Measurements from ENCODE around the gene ABCB8. TPM values are rescaled to one million over a fixed set of nuclear protein-coding genes. Genes with fewer than 3 reads are reported as not detected.

ABCB8 gene
- total RNA-seq, 1 donor from 2014 or later: 20.4 TPM

GRCh38 chr7:151057989-151058780 is 29.9 kb downstream of the ABCB8 start:
- DNase-seq: peak; percentile 100

- peak; percentile 37 for DNase-seq
These were observed 30.6 kb downstream of the ABCB8 start for GRCh38 chr7:151058781-151059366.

GRCh38 chr7:151059367-151060112 is 31.3 kb downstream of the ABCB8 start, which contains the start of gene SLC4A2:
Gene SLC4A2 (plus strand): TSS chr7:151059589. CDS start chr7:151061988, 2,399 bp downstream.
- peak; percentile 84 for DNase-seq

GRCh38 chr7:151060113-151060415 is 31.8 kb downstream of the ABCB8 start:
- no peak for DNase-seq

GRCh38 chr7:151060416-151061212 is 32.4 kb downstream of the ABCB8 start:
- DNase-seq: peak; percentile 35

- no peak for DNase-seq
These were observed 33.2 kb downstream of the ABCB8 start for GRCh38 chr7:151061213-151062110.

- DNase-seq: no peak
These were observed 33.8 kb downstream of the ABCB8 start for GRCh38 chr7:151062111-151062398.

GRCh38 chr7:151062399-151063211 is 34.4 kb downstream of the ABCB8 start:
- DNase-seq: no peak

GRCh38 chr7:151063212-151063561 is 34.9 kb downstream of the ABCB8 start:
- DNase-seq: no peak

GRCh38 chr7:151064454-151064853 is 36.2 kb downstream of the ABCB8 start:
- DNase-seq: no peak

- no peak for DNase-seq
These were observed 36.7 kb downstream of the ABCB8 start for GRCh38 chr7:151064993-151065392.

GRCh38 chr7:151065516-151065915 is 37.3 kb downstream of the ABCB8 start:
- no peak for DNase-seq

- DNase-seq: no peak
These were observed 38.2 kb downstream of the ABCB8 start for GRCh38 chr7:151066273-151066974.

- no peak for DNase-seq
These were observed 40.0 kb downstream of the ABCB8 start for GRCh38 chr7:151068069-151068773.

GRCh38 chr7:151069841-151070573 is 41.8 kb downstream of the ABCB8 start:
- no peak for DNase-seq

- no peak for DNase-seq
These were observed 42.3 kb downstream of the ABCB8 start for GRCh38 chr7:151070574-151070960.

GRCh38 chr7:151071032-151071866 is 43.0 kb downstream of the ABCB8 start:
- no peak for DNase-seq

GRCh38 chr7:151073990-151074389 is 45.7 kb downstream of the ABCB8 start:
- DNase-seq: no peak

Measured in dermis blood vessel endothelial cell (primary cell).